ENCODE measurements around the gene LIPJ.

DNA sequence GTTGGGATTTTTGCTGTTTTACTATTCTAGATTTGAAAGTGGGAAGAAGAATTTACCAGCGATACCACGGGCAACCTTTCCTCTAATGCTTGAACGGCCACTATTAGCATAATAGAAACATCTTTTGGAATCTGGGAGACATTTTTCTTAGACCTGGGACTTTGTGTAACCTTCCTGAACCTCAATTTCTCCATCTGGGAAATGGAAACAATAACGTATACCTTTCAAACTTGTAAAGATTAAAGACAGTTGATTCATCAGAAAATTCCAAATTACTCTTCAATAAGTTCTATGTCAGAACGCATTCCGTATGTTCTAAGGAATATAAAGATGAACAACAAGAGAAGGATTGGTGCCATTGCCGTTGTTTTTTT is 3.0 kb upstream of the LIPJ start:
- TF ChIP-seq POLR2A (IDR thresholded peaks at IDR 0.05; ENCODE audit: low read length) (no peak), GATA1 (IDR thresholded peaks at IDR 0.05; ENCODE audit: low read depth, low read length) (no peak)

Measured in erythroblast (primary cell).